ENCODE data around the gene TECPR2.

The TECPR2 gene

DNA sequence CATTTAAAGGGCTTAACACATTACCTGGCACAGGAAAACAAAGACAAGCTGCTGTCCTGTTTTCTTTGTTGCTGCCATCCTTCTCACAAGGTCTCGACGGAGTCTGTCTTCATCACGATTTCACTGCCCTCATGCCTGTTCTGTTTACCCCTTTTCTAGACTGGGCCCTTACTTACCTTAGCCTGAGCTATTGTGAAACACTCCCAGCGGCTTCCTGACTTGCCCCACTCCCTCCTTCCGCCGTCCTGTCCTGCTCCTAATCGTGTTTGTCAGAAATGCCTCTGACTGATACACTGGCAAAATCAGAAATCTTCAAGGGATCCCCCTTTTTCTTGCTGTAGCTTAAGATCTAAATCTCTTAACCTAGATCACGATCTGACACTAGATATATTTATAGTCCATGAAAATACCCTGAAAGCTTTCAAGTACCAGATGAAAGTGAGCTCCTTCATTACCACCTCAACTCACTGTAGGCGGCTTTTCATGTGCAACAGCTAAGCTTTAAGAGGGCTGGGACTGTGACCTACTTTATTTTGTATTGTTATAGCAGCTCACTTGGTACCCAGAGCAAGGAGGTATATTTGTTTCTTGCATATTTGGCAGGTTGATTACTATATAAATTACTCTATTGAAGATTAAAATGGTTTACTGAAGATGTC lies 32.1 kb downstream of the TECPR2 start:
- Mint-ChIP-seq H3K27me3 (no peaks in the 10 kb centered on the region), H3K4me1 (peaks cover 5% of the 10 kb centered on the region), H3K4me3 (no peak overlapping the region), H3K9me3 (no peaks in the 10 kb centered on the region), H3K27ac (ENCODE audit: low read depth) (no peak overlapping the region), H3K36me3 (ENCODE audit: insufficient read depth) (no peaks in the 10 kb centered on the region)
- DNase-seq (ENCODE audit: low spot score in 2 of 2) (no peak), ATAC-seq (replicated peaks; ENCODE audit: extremely low read depth, poor library complexity, severe bottlenecking) (no peak)

DNA sequence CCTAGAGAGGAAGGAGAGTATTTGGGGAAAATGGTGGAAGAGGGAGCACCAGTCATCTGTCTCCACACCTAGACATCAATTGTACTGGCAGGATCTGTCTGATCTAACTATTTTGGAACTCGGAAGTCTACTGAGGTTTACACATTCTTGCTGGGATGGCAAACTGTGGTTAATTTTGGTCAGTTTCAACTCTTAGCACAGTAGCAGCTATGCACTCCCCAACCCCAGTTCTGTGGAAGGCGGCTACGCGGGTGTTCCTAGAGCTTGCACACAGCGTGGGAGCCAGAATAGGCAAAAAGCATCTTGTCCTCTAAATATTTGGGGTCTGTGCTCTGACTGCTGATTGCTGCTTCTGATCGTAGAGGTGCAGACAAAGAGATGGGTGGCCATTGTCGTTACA lies 33.8 kb downstream of the TECPR2 start:
- peaks cover 5% of the 10 kb centered on the region for H3K4me1 Mint-ChIP-seq
- H3K27ac Mint-ChIP-seq (ENCODE audit: low read depth) = no peak overlapping the region
- no peaks in the 10 kb centered on the region for H3K36me3 Mint-ChIP-seq (ENCODE audit: insufficient read depth)
- H3K27me3 Mint-ChIP-seq = no peaks in the 10 kb centered on the region
- H3K4me3 Mint-ChIP-seq = no peak overlapping the region
- no peak for DNase-seq (ENCODE audit: low spot score in 2 of 2)
- no peak for ATAC-seq (replicated peaks; ENCODE audit: extremely low read depth, poor library complexity, severe bottlenecking)
- H3K9me3 Mint-ChIP-seq = no peaks in the 10 kb centered on the region

DNA sequence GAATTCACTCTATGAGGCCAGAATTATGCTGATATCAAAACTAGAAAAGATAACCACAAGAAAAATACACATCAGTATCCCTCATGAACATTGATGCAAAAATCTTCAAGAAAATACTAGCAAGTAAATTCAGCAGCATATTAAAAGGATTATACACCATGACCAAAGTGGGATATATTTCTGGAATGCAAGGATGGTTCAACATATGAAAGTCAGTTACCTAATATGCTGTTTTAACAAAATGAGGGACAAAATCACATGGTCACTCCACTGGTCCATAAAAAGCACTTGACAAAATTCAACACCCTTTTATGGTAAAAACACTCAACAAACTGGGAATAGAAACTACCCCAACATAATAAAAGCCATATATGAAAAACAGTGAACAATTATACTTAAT lies 40.3 kb downstream of the TECPR2 start:
- H3K27me3 Mint-ChIP-seq = no peaks in the 10 kb centered on the region
- H3K27ac Mint-ChIP-seq (ENCODE audit: low read depth) = no peak overlapping the region
- H3K9me3 Mint-ChIP-seq = peaks cover 11% of the 10 kb centered on the region
- no peaks in the 10 kb centered on the region for H3K36me3 Mint-ChIP-seq (ENCODE audit: insufficient read depth)
- DNase-seq (ENCODE audit: low spot score in 2 of 2) = no peak
- no peak overlapping the region for H3K4me3 Mint-ChIP-seq
- ATAC-seq (replicated peaks; ENCODE audit: extremely low read depth, poor library complexity, severe bottlenecking) = no peak
- no peaks in the 10 kb centered on the region for H3K4me1 Mint-ChIP-seq

DNA sequence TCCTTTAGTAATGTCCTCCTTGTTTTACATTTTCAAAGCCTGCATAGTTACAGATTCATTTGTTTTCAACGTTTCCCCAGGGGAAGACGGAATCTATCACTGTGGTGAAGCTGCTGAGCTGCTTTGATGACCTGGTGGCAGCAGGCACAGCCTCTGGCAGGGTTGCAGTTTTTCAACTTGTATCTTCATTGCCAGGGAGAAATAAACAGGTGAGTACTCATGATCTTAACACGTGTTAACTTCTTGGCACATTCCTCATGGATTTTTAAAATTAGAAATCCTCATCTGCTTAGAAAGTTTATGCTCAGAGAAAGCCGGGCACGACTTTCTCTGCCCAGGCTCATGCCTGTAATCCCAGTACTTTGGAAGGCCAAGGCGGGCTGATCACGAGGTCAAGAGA lies 44.5 kb downstream of the TECPR2 start:
- Mint-ChIP-seq H3K27ac (ENCODE audit: low read depth) (no peak overlapping the region), H3K27me3 (no peaks in the 10 kb centered on the region), H3K36me3 (ENCODE audit: insufficient read depth) (peaks cover 3% of the 10 kb centered on the region), H3K9me3 (peaks cover 11% of the 10 kb centered on the region), H3K4me3 (no peak overlapping the region), H3K4me1 (peaks cover 8% of the 10 kb centered on the region)
- ATAC-seq (replicated peaks; ENCODE audit: extremely low read depth, poor library complexity, severe bottlenecking) = no peak
- DNase-seq (ENCODE audit: low spot score in 2 of 2) = no peak

DNA sequence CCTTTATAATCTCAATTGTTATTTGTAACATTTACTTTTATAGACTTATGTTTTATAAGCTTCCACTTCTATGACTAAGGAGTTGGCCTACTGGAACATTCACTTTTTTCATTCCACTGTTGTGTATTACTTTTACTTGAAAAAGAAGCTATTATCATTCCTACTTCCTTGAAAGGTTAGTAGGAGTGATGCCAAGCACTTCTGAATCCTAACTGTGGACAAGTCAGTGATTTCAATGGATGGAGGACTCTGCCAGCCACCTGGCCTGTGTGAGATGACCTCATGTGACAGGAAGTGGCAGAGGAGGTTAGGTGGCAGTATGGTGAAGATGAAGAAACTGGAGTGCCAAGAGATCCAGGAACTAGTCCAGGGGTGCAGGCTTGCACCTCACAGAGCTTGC lies 46.0 kb downstream of the TECPR2 start:
- no peaks in the 10 kb centered on the region for H3K27me3 Mint-ChIP-seq
- no peak overlapping the region for H3K27ac Mint-ChIP-seq (ENCODE audit: low read depth)
- H3K9me3 Mint-ChIP-seq = no peaks in the 10 kb centered on the region
- no peak for DNase-seq (ENCODE audit: low spot score in 2 of 2)
- H3K36me3 Mint-ChIP-seq (ENCODE audit: insufficient read depth) = peaks cover 4% of the 10 kb centered on the region
- ATAC-seq (replicated peaks; ENCODE audit: extremely low read depth, poor library complexity, severe bottlenecking) = no peak
- no peak overlapping the region for H3K4me3 Mint-ChIP-seq
- H3K4me1 Mint-ChIP-seq = peaks cover 8% of the 10 kb centered on the region

DNA sequence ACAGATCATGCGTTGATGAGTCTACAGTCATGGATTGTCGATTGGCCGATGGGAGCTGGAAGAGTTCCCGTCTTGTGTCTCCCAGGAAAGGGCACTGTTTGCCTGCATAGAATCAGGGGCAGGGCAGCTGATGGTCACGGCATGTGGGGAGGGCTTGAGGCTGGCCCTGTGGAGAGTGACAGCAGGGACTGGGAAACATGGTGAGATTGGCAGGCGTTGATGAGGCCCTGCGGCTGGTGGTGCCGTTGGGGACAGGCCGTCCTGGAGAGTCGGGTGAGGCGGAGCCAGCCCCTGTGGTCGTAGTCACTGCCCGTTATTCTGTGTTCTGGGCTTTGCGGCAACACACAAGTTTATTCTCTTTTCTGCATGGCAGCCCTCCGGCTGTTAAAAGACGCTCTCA lies 52.9 kb downstream of the TECPR2 start:
- DNase-seq (ENCODE audit: low spot score in 2 of 2) = no peak
- Mint-ChIP-seq H3K9me3 (no peaks in the 10 kb centered on the region), H3K27ac (ENCODE audit: low read depth) (no peak overlapping the region), H3K4me1 (peaks cover 8% of the 10 kb centered on the region), H3K27me3 (no peaks in the 10 kb centered on the region), H3K36me3 (ENCODE audit: insufficient read depth) (peaks cover 2% of the 10 kb centered on the region), H3K4me3 (no peak overlapping the region)
- no peak for ATAC-seq (replicated peaks; ENCODE audit: extremely low read depth, poor library complexity, severe bottlenecking)

DNA sequence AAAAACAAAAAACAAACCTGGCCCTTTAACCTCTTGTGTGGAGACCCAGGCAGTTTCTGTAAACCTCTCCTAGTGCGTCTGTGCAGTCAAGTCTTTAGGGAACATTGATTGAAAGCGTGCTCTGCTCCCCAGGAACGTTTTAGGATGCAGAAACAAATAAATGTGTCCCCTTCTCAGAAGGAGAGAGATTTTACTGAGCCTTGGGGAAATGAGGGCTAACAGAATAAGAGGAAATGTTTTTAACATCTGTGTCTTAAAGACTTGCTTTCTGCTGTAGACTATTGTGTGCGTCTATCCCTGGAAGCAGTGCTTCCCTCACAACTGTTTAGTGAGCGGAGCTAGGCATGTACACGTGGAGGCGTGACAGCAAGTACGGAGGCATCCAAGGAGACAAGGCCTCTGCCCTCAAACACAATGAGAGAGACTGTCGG lies 54.3 kb downstream of the TECPR2 start:
- no peak for DNase-seq (ENCODE audit: low spot score in 2 of 2)
- H3K36me3 Mint-ChIP-seq (ENCODE audit: insufficient read depth) = peaks cover 2% of the 10 kb centered on the region
- H3K27me3 Mint-ChIP-seq = no peaks in the 10 kb centered on the region
- no peaks in the 10 kb centered on the region for H3K9me3 Mint-ChIP-seq
- H3K27ac Mint-ChIP-seq (ENCODE audit: low read depth) = no peak overlapping the region
- H3K4me1 Mint-ChIP-seq = peaks cover 8% of the 10 kb centered on the region
- H3K4me3 Mint-ChIP-seq = no peak overlapping the region
- ATAC-seq (replicated peaks; ENCODE audit: extremely low read depth, poor library complexity, severe bottlenecking) = no peak

DNA sequence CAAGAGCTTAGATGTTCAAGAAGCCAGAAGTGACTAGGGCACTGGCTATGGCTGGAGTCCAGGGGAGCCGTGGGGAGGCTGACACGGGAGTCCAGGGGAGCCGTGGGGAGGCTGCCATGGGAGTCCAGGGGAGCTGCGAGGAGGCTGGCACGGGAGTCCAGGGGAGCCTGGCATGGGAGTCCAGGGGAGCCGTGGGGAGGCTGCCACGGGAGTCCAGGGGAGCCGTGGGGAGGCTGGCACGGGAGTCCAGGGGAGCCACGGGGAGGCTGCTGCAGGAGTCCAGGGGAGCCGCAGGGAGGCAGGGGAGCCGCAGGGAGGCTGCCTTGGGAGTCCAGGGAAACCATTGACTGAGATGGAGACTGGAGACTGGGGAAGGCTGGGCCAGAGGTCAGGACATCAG lies 54.9 kb downstream of the TECPR2 start:
- DNase-seq (ENCODE audit: low spot score in 2 of 2) = no peak
- H3K9me3 Mint-ChIP-seq = no peaks in the 10 kb centered on the region
- no peaks in the 10 kb centered on the region for H3K27me3 Mint-ChIP-seq
- H3K4me3 Mint-ChIP-seq = no peak overlapping the region
- no peak for ATAC-seq (replicated peaks; ENCODE audit: extremely low read depth, poor library complexity, severe bottlenecking)
- no peak overlapping the region for H3K27ac Mint-ChIP-seq (ENCODE audit: low read depth)
- H3K36me3 Mint-ChIP-seq (ENCODE audit: insufficient read depth) = peaks cover 2% of the 10 kb centered on the region
- H3K4me1 Mint-ChIP-seq = peaks cover 8% of the 10 kb centered on the region

DNA sequence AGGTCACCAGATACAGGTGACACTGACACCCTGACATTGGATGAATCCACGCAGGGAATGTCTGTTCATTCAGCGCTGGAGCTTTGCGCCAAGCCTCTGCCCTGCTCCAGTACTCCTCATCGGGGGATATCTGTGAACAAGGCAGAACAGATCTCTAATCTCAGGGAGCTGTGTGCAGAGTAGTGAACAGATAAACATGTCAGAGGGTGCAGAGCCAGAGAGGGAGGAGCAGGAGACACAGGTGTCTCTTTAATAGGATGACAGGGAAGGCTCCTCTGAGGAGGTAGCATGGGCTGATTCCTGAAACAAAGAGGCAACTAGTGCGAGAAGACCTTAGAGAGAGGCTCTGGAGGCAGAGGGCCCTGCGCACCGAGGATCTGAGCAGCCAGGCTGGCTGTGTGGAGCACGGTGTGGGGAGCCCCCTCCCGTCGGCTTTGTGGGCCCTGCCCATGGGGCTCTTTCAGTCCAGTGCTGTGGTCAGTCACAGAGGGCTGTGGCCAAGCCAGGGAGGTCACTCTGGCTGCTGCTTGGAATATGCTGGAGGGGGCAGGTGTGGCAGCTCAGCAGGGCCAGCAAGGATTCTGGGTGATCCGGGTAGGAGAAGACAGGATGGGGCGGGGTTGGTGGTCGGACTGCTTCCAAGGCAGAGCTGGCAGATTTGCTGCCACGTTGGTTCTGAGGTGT lies 55.6 kb downstream of the TECPR2 start:
- H3K36me3 Mint-ChIP-seq (ENCODE audit: insufficient read depth) = peaks cover 2% of the 10 kb centered on the region
- peak overlapping the region; percentile 50 for H3K27ac Mint-ChIP-seq (ENCODE audit: low read depth)
- no peak overlapping the region for H3K4me3 Mint-ChIP-seq
- no peaks in the 10 kb centered on the region for H3K27me3 Mint-ChIP-seq
- DNase-seq (ENCODE audit: low spot score in 2 of 2) (no peak), ATAC-seq (replicated peaks; ENCODE audit: extremely low read depth, poor library complexity, severe bottlenecking) (no peak)
- H3K9me3 Mint-ChIP-seq = no peaks in the 10 kb centered on the region
- peaks cover 8% of the 10 kb centered on the region for H3K4me1 Mint-ChIP-seq

DNA sequence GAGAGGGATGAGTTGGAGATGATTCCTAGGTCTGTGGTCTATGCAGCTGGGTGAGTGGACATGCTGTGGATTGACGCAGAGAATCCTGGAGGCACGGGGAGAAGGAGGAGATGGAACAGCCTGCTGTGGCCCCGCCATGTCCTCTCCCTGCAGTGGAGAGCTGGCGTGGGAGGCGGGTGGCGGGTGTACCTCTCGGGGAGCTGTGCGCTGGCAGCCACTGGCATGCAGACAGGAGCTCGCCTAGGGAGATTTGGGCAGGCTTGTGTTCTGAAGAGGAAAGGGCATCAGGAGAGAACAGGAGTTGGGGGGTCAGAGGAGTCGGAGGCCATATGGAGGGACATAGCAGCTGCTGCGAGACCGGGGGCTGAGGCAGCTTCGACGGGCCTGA lies 56.1 kb downstream of the TECPR2 start:
- no peak for ATAC-seq (replicated peaks; ENCODE audit: extremely low read depth, poor library complexity, severe bottlenecking)
- H3K4me3 Mint-ChIP-seq = no peak overlapping the region
- peak overlapping the region; percentile 50 for H3K27ac Mint-ChIP-seq (ENCODE audit: low read depth)

DNA sequence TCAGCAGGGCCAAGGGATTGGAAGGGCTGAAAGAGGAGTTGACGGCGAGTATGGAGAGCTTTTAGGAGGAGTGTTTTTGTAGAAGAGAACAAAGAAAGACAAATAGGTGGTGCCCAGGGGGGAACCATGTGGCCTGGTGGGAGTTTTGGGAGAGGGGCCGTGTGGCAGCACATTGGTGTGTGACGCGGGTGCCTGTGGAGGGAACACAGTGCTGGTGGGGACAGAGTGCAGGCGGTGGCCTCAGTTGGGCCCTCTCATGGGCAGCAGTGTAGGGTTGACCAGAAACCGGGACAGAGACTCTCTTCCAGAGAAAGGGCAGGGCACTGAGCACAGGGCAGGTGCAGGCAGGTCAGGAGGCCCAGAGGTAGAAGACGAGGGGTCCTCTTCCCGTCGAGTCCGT lies 56.5 kb downstream of the TECPR2 start:
- Mint-ChIP-seq H3K4me3 (no peak overlapping the region), H3K27ac (ENCODE audit: low read depth) (peak overlapping the region; percentile 50), H3K36me3 (ENCODE audit: insufficient read depth) (no peaks in the 10 kb centered on the region), H3K4me1 (peaks cover 8% of the 10 kb centered on the region), H3K9me3 (no peaks in the 10 kb centered on the region), H3K27me3 (no peaks in the 10 kb centered on the region)
- ATAC-seq (replicated peaks; ENCODE audit: extremely low read depth, poor library complexity, severe bottlenecking) (no peak), DNase-seq (ENCODE audit: low spot score in 2 of 2) (no peak)

More for the DNA sequence above, 56.1 kb downstream of the TECPR2 start:
- DNase-seq (ENCODE audit: low spot score in 2 of 2) = no peak
- Mint-ChIP-seq H3K4me1 (peaks cover 8% of the 10 kb centered on the region), H3K36me3 (ENCODE audit: insufficient read depth) (no peaks in the 10 kb centered on the region), H3K27me3 (no peaks in the 10 kb centered on the region), H3K9me3 (no peaks in the 10 kb centered on the region)

DNA sequence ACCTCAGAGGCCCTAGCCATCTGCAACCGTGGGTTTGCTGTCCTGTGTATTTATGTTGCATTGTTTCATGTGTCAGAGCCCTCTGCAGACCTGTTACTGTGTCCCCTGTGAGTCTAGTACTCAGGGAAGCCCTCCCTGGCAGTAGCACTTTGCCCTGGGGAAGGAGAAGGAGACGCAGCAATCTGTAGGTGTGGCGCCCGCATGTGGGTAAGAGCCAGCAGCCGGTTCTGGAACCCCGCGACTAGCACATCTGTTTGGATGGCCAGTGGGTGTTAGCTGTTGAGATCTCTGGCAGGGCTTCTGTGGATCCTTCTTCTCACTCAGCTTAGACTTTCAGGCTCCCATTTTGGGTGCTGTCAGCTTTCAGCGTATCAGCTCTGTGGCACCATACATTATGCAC lies 57.0 kb downstream of the TECPR2 start:
- H3K27me3 Mint-ChIP-seq = no peaks in the 10 kb centered on the region
- DNase-seq (ENCODE audit: low spot score in 2 of 2) (no peak), ATAC-seq (replicated peaks; ENCODE audit: extremely low read depth, poor library complexity, severe bottlenecking) (no peak)
- H3K9me3 Mint-ChIP-seq = no peaks in the 10 kb centered on the region
- H3K4me3 Mint-ChIP-seq = no peak overlapping the region
- peaks cover 8% of the 10 kb centered on the region for H3K4me1 Mint-ChIP-seq
- H3K36me3 Mint-ChIP-seq (ENCODE audit: insufficient read depth) = no peaks in the 10 kb centered on the region
- H3K27ac Mint-ChIP-seq (ENCODE audit: low read depth) = no peak overlapping the region

DNA sequence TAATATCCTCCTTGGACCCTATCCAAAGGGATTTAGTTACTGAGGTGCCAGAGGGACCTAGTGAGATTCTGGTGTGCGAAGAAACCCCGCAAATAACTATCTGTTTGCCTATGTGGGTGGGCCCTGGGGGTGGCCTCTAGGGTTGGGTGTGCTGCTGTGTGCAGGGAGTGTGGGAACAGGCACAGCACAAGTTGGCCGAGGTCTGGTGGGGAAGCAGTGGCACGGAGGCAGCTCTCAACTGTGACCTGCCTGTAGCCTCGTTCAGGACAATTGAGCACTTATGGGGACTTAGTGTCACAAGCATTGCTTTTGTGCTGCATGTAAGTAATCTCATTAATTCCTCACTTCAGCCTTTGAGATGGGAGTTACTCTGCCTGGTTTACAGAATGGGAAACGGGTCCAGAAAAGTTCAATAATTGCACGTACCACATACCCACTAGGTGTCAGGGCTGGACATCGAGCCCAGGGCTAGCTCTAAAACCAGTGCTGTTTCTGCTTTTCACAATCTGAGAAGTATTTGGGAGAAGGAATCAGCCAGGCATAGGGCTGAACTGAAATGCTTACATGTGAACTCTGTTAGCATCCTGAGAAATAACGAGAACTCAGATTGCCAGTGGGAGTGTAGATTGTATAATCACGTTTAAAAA lies 58.8 kb downstream of the TECPR2 start:
- Mint-ChIP-seq H3K27me3 (no peaks in the 10 kb centered on the region), H3K36me3 (ENCODE audit: insufficient read depth) (peaks cover 5% of the 10 kb centered on the region), H3K9me3 (no peaks in the 10 kb centered on the region), H3K27ac (ENCODE audit: low read depth) (no peak overlapping the region), H3K4me1 (peaks cover 8% of the 10 kb centered on the region), H3K4me3 (no peak overlapping the region)
- DNase-seq (ENCODE audit: low spot score in 2 of 2) = no peak
- no peak for ATAC-seq (replicated peaks; ENCODE audit: extremely low read depth, poor library complexity, severe bottlenecking)
